Activated naive CD8-positive, alpha-beta T cell treated with anti-CD3 and anti-CD28 coated beads, Interleukin-2, amount 50 U/mL, for 16 hours (primary cell): ENCODE results near the gene TKT.
A peak's percentile ranks its signal among the peaks of the same experiment; 100 is the strongest.

Experiments
- DNase-seq: peaks from one replicate; pipeline ENCODE4 v3.0.0-alpha.2; 2020; ENCODE audit warnings: low read depth, low spot score

TKT gene

GRCh38 chr3:53198256-53198977, 57.4 kb downstream of the TKT start:
- no peak for DNase-seq

DNA sequence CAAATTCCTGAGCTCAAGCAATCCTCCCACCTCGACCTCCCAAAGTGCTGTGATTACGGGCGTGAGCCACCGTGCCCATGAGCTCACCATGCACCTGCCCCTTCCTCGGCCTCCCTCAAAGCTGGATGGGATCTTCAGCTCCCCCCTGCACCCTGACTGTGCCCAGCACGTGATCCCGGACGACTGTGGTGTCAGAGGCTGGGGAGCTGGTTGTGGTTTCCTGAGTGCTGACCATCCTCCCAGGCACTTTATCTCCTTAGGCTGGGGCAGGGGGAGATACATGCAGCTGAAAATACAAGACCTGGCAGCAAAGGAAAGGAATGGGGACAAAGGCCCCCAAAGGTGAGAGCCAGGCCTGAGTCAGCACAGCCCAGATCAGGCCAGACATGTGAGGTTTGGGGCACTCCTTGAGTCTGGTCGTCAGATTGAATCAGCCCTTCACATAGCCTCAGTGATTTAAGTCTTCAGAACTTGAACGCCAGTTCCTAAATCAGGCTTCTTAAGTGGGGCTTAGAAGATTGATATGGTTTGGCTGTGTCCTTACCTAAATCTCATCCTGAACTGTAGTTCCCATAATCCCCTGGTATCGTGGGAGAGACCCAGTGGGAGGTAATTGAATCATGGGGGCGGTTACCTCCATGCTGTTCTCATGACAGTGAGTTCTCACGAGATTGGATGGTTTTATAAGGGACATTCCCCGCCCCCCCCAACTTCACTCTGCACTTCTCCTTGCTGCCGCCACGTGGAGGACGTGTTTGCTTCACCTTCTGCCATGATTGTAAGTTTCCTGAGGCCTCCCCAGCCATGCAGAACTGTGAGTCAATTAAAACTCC, 59.0 kb downstream of the TKT start:
- no peak for DNase-seq

- DNase-seq, result peak; percentile 9
These were observed 59.9 kb downstream of the TKT start for GRCh38 chr3:53195602-53196574.

DNA sequence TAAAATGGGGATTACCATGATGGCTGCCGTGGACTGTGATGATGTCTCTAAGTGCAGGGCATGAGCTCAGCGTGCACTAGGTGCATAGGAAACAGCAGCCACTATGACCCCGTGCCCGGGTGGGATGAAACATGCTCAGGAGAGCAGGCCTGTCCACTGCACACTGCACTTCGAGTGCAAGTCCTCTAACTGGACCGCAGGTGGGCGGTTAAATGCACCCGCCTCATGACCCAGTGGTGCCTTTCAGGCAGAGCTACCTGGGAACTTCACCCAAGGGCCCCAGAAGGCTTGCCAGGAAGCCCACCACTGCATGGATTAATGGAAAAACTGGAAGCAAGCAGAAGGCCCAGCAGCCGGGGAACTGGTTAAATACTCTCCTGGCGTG, 60.8 kb downstream of the TKT start:
- DNase-seq, result no peak

DNA sequence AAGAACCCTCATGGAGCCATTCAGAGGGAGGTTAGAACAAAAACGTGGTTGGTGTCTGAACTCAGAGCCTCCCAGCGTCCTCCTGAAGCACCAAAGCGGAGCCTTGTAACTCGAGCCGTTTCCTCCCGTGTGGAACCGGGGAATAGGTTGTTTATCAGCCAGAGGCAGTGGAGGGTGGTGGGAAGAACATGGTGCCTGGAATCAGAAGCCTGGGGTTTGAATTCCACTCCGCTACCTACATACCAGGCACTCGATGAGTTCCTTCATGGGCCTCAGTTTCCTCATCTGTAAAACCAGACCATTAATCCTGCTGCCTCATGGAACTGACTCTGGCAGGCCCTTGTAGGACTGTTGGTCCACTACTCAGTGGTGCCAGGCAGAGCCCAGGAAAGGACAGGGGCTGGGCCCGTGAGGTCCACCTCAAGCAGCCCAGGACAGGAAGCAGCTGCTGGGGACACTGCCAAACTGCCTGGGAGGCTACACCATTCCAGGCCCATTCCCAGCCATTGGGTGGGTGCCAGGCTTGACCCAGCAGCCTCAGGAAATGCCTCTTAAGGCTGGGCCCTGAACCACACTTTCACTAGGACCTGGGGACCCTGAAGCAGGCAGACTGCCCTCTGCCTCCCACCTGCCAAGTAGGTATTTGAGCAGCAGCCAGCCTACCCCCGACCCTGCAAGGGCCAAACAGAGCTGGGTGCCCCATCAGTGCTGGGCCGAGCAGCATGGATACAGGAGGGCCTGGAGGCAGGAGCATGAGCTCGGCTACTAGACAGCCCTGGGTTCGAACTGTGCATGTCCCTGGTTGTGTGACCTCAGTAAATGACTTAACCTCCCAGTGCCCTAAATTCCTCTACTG, 61.4 kb downstream of the TKT start:
- DNase-seq, result no peak

DNA sequence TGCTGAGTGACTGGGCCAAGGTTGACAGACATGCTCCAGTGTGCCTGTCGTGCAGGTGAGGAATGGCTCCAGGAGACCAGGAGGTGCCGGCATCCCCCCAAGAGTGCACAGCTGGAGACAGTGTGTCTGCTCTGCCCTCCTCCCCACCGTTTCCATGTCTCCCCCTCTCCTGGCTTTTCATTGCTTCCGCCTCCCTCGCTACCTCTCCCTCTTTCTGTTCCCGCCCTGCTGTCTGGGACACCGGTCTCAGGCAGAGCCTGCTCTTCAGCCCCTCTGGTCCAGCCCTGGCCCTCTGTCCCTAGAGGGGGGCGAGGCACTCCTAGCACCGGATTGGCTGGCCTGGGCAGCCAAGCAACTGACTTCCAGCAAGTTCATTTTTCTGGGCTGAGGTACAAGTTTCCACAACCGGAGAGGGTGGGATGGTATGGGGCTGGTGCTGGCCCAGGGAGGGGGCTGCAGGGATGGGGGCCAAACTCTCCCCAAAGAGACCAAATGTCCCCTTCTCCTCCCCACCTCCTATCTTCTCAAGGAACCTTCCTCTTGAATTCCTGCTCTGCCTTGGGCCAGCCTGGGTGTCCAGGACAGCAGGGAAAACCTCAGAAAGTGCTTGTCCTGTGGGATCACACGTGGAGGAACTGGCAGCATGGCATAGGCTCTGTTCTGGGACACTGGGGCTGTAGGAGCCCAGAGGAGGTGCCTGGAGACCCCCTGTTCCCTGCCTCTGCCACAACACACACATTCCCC, 62.2 kb downstream of the TKT start:
- no peak for DNase-seq

DNA sequence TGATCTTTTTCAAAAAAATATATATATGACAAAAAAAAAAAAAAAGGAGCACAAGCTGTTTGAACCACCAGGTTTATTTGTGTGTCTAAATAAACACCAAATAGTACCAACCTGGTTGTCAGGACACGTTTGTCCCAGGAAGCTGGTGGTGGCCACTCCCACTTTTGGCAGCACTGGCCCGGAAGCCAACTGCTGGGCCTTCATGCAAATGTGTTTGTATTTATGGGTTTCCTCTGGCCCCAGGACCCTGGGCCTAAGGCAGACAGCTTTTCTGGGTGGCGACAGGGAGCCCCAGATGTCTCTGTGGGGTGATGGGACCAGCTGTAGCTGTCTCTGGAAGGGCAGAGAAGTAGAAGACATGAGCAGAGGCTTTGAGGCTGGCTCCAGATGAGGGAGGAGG, 63.2 kb downstream of the TKT start:
- DNase-seq, result no peak

DNA sequence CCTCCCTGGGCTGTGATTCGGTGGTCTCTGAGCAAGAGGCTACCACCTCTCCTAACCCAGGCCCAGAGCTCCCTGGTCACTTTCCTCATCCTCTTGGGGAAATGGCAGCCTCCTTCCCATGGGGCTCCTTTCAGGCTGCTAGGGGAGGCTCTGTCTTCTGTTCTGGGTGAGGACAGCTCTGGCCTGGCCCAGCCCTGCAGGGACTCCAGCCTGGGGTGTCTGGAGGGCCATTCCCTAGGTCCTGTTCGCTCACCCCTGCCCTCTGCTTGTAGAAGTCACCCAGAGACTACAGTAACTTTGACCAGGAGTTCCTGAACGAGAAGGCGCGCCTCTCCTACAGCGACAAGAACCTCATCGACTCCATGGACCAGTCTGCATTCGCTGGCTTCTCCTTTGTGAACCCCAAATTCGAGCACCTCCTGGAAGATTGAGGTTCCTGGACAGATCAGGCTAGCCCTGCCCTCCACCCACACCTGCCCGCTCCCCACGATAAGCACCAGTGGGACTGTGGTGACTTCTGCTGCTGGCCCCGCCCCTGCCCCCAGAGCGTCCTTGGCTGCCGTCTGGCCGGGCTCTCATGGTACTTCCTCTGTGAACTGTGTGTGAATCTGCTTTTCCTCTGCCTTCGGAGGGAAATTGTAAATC, 63.9 kb downstream of the TKT start:
- DNase-seq, result no peak

GRCh38 chr3:53190659-53191058, 65.2 kb downstream of the TKT start:
- no peak for DNase-seq

GRCh38 chr3:53189276-53189675, 66.5 kb downstream of the TKT start:
- no peak for DNase-seq

DNA sequence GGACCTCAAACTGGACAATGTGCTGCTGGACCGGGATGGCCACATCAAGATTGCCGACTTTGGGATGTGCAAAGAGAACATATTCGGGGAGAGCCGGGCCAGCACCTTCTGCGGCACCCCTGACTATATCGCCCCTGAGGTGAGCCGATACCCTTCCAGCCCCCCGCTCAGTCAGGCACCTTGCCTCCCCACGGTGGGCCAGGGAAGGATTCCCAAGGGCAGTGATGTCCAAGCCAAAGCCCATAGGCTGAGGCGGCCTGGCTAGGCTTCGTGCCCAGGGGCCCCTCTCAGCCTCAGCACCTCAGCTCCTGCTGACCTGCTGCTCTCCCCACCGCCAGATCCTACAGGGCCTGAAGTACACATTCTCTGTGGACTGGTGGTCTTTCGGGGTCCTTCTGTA, 67.1 kb downstream of the TKT start:
- no peak for DNase-seq

DNA sequence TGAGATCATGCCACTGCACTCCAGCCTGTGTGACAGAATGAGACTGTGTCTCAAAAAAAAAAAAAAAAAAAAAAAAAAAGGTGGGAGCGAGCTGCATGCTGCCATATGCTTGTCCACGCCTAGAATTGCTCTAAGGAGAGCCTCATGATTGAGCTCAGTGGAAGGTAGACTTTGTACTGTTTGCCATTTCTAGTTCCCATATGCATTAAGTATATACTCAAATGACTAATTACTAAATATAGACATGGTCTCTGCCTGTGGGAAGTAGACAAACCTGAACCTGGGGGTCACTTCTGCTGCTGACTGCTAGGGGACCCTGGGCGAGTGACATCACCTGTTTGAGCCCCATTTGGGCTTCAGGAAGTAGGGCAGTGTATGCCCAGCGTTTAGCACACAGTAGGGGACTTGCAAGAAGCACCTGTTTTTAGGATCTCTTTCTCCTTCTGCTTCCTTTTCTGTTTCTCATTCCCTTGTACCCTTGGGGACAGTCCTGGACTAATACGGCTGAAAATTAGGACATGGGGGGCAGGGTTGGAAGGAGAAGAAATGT, 67.6 kb downstream of the TKT start:
- no peak for DNase-seq

GRCh38 chr3:53187430-53187829, 68.4 kb downstream of the TKT start:
- no peak for DNase-seq

GRCh38 chr3:53186726-53187125, 69.1 kb downstream of the TKT start:
- no peak for DNase-seq

GRCh38 chr3:53185761-53186465, 69.9 kb downstream of the TKT start:
- DNase-seq, result no peak

- no peak for DNase-seq
These were observed 71.1 kb downstream of the TKT start for GRCh38 chr3:53184701-53185100.

DNA sequence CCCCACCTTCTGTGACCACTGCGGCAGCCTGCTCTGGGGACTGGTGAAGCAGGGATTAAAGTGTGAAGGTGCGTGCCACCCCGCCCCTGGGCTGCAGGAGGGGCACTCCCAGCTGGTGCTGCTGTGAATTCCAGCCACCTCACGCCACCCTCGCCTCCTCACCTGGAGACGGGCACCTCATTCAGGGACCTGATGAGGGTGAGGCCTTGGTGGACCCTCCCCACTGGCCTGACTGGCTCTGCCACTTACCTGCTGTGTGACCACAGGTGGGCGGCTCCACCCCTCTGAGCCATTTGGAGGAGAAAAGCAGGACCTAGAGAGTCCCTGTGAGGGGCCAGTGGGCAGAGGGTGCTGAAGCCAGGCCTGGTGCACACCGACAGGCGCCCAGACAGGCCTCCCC, 72.3 kb downstream of the TKT start:
- DNase-seq, result no peak

- DNase-seq, result no peak
These were observed 73.0 kb downstream of the TKT start for GRCh38 chr3:53182764-53183355.

GRCh38 chr3:53181528-53181927, 74.3 kb downstream of the TKT start:
- no peak for DNase-seq
